ENCODE results near the gene CS. TPM values are rescaled to one million over a fixed set of nuclear protein-coding genes. Genes with fewer than 3 reads are reported as not detected.
"Not testable (repeated sequence)": the region's sequence is repeated elsewhere in the genome, so short reads cannot be mapped to it uniquely, and the experiment has no call there.

CS gene
- total RNA-seq, 4 donors from 2014 or later = 40.0 to 157 (median 72.8) TPM

DNA sequence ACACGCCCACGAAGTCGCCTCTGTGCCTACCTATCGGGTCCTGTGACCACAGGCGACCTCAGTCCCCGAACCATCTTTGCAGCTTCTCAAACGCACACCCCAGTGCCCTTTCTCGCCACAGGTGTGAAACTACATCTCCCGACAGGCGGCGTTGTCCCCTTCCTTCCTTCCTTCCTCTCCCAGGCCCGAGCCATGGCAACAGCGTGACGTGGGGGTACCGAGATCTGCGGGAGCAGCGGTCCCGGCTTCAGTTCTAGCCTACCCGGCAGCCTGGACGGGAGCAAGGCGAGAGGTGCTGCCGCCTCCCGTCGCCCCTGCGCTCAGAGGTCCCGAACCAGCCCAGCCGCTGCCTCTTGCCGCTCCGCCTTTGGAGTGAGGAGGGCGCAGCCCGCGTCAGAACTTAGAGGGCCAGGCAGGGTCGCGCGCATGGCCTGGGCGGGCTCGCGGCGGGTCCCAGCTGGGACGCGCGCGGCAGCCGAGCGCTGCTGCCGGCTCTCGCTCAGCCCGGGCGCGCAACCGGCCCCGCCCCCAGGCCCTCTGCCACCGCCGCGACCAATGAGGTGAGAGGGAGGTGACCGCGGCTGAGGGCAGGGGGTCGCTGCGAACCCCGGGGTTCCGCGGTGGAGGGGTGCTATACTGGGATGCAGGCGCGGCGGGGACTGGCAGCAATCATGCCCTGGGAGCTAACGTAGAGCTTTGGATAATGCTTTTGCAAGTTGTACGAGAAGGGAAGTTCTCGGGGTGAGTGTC is 33.3 kb downstream of the CS start, which contains the start of gene COQ10A:
COQ10A (plus strand) TSS at position 250 of the 750 bp plus-strand sequence; CDS start at position 427, 177 bp downstream.
- Histone ChIP-seq H3K9me3 (no peaks in the 10 kb centered on the region), H3K27ac (peak within 1 kb of the TSS; percentile 94), H3K27me3 (no peaks in the 10 kb centered on the region), H3K4me3 (peak within 1 kb of the TSS; percentile 62 to 71), H3K36me3 (no peaks in the 10 kb centered on the region), H3K4me1 (peaks cover 0 to 8% of the 10 kb centered on the region in 2 donors)
- intact Hi-C loops (cut with DNase I; ENCODE audit: low total_unique reads) = no loop called here
- TF ChIP-seq POLR2A (IDR thresholded peaks at IDR 0.05) = peak; percentile 89 to 94
- TF ChIP-seq, protein P1, sequence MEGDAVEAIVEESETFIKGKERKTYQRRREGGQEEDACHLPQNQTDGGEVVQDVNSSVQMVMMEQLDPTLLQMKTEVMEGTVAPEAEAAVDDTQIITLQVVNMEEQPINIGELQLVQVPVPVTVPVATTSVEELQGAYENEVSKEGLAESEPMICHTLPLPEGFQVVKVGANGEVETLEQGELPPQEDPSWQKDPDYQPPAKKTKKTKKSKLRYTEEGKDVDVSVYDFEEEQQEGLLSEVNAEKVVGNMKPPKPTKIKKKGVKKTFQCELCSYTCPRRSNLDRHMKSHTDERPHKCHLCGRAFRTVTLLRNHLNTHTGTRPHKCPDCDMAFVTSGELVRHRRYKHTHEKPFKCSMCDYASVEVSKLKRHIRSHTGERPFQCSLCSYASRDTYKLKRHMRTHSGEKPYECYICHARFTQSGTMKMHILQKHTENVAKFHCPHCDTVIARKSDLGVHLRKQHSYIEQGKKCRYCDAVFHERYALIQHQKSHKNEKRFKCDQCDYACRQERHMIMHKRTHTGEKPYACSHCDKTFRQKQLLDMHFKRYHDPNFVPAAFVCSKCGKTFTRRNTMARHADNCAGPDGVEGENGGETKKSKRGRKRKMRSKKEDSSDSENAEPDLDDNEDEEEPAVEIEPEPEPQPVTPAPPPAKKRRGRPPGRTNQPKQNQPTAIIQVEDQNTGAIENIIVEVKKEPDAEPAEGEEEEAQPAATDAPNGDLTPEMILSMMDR (IDR thresholded peaks at IDR 0.05) = peak; percentile 66 to 83 (median 74)
- peak; percentile 90 to 93 for DNase-seq

DNA sequence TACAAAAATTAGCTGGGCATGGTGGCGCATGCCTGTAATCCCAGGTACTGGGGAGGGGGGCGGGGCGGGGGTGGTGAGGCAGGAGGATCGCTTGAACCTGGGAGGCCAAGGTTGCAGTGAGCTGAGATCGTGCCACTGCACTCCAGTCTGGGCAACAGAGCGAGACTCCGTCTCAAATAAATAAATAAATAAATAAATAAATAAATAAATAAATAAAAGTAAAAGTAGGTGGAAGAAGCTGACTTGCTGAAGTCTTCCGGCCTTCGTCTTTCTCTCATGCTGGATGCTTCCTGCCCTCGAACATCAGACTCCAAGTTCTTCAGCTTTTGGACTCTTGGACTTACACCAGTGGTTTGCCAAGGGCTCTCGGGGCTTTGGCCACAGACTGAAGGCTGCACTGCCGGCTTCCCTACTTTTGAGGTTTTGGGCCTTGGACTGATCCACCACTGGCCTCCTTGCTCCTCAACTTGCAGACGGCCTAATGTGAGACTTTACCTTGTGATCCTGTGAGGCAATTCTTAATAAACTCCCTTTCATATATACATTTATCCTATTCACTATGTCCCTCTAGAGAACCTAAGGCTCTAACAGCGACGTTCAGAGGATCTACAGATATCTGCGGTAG is 34.0 kb downstream of the CS start:
- DNase-seq; H3K9me3 ChIP-seq; intact Hi-C loops (cut with DNase I; ENCODE audit: low total_unique reads); H3K36me3 ChIP-seq; H3K4me1 ChIP-seq; H3K27me3 ChIP-seq: not testable (repeated sequence)
- peak overlapping the region; percentile 94 for H3K27ac ChIP-seq
- peak overlapping the region; percentile 62 to 71 for H3K4me3 ChIP-seq

DNA sequence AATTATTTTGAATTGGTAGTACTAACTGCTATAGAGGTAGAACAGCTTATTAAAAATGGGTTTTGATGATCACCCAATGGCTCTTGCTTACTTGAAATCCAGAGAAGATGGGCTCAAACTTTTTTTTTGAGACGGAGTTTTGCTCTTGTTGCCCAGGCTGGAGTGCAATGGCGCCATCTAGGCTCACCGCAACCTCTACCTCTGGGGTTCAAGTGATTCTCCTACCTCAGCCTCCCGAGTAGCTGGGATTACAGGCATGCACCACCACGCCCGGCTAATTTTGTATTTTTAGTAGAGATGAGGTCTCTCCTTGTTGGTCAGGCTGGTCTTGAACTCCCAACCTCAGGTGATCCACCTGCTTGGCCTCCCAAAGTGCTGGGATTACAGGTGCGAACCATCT is 37.2 kb downstream of the CS start:
- H3K36me3 ChIP-seq; H3K4me3 ChIP-seq; intact Hi-C loops (cut with DNase I; ENCODE audit: low total_unique reads); H3K27ac ChIP-seq; H3K27me3 ChIP-seq; H3K9me3 ChIP-seq; H3K4me1 ChIP-seq; DNase-seq: not testable (repeated sequence)

DNA sequence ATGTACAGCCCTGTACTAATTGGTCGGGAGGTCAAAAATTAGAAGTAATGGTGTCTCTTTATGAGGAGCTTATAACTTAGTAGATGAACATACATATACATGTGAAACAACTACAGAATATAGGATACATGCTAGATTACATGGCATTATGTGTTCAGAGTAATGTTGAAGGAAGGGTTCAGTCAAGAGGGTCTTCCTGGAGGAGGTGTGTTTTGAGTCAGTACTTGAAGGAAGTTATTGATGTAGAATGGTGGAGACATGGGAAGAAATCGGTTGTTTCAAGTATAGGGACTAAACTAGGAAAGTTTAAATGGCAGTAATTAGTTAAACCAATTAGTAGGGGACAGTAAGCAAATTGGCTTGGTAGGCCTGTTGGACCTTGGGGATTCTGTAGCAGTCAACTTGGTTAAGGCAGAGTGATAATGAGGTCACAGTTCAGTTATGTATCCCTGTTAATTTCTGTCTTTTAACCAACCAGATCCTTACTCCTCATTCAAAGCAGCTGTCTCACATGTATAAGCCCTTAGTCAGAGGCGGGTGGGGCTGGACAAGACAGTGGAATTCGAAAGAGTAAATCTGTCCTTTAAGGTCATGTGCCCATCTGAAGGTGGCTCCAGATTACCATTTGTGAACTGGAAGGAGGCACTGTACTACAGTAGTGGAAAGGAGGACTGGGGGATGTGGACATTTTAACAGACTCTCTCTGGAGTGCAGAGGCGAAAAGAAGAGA is 38.5 kb downstream of the CS start:
- intact Hi-C loops (cut with DNase I; ENCODE audit: low total_unique reads) = no loop called here
- peaks cover 0 to 8% of the 10 kb centered on the region in 2 donors for H3K4me1 ChIP-seq

DNA sequence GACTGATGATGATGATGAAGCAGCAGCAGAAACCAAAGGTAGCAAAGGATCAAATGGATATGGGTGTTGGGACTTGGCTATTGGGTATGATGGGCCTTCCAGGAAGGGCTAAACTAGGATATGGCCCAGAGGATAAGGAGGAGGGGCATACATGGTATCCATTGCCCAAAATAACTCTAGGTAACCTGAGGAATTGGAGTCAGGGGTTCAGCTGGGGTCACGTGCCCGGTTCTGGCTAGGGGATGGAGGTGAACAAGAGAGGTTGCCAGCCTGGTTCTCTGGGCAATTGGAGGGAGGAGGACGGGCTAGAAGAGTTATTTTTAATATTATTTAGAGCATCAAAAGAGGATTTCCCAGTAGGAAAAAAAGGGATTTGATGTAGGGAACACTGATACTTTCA is 39.2 kb downstream of the CS start:
- DNase-seq = no peak
- no peaks in the 10 kb centered on the region for H3K27me3 ChIP-seq
- TF ChIP-seq, protein P1 (IDR thresholded peaks at IDR 0.05) = no peak
- no peak for TF ChIP-seq POLR2A (IDR thresholded peaks at IDR 0.05)
- intact Hi-C loops (cut with DNase I; ENCODE audit: low total_unique reads) = no loop called here
- no peaks in the 10 kb centered on the region for H3K36me3 ChIP-seq
- no peak overlapping the region for H3K27ac ChIP-seq
- H3K4me3 ChIP-seq = no peak overlapping the region
- peaks cover 0 to 11% of the 10 kb centered on the region in 2 donors for H3K4me1 ChIP-seq
- H3K9me3 ChIP-seq = no peaks in the 10 kb centered on the region

More for the DNA sequence above, 38.5 kb downstream of the CS start:
- TF ChIP-seq, protein P1 (IDR thresholded peaks at IDR 0.05) = no peak
- no peak for TF ChIP-seq POLR2A (IDR thresholded peaks at IDR 0.05)
- H3K9me3 ChIP-seq = no peaks in the 10 kb centered on the region
- no peaks in the 10 kb centered on the region for H3K36me3 ChIP-seq
- H3K27ac ChIP-seq = no peak overlapping the region
- no peak overlapping the region for H3K4me3 ChIP-seq
- DNase-seq = no peak
- no peaks in the 10 kb centered on the region for H3K27me3 ChIP-seq

DNA sequence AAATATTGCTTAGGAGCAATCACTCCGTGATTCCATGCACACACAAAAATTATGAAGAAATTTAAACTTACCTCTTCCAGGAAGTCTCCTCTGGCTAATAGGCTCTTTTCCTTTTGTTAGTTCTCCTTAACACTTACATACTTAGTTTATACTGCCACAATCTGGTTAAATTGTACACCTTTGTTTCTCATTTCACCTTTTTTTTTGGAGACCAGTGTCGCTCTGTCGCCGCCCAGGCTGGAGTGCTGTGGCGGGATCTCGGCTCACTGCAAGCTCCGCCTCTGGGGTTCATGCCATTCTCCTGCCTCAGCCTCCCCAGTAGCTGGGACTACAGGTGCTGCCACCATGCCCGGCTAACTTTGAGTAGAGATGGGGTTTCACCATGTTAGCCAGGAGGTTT is 39.8 kb downstream of the CS start:
- intact Hi-C loops (cut with DNase I; ENCODE audit: low total_unique reads) = no loop called here
- Histone ChIP-seq H3K27ac (no peak overlapping the region), H3K4me3 (no peak overlapping the region), H3K27me3 (no peaks in the 10 kb centered on the region), H3K9me3 (no peaks in the 10 kb centered on the region), H3K4me1 (peaks cover 0 to 11% of the 10 kb centered on the region in 2 donors), H3K36me3 (no peaks in the 10 kb centered on the region)
- no peak for TF ChIP-seq POLR2A (IDR thresholded peaks at IDR 0.05)
- TF ChIP-seq, protein P1 (IDR thresholded peaks at IDR 0.05) = no peak
- no peak for DNase-seq

All from uterus (tissue), 4 donors.